ENCODE measurements around the gene PUS10.
"Not testable (repeated sequence)": the region's sequence is repeated elsewhere in the genome, so short reads cannot be mapped to it uniquely, and the experiment has no call there.

PUS10 gene

DNA sequence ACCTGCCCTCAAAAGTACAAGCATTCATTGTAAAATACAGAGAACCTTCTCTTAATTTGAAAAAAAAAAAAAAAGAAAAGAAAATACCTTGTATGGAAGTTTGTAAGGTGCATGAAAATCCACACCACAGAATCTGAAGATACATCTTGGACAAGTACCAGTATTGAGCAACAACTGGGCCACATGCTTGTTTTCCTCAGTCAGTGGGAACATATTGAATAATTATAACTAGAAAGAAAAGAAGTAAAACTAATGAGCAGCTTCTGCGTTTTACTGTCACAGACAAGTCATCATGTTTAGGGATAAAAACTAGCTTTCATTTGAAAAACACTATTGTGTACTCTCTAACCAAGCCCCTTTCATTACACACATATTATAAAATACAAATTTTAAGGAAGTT is 6.4 kb downstream of the PUS10 start:
- DNase-seq: no peak

DNA sequence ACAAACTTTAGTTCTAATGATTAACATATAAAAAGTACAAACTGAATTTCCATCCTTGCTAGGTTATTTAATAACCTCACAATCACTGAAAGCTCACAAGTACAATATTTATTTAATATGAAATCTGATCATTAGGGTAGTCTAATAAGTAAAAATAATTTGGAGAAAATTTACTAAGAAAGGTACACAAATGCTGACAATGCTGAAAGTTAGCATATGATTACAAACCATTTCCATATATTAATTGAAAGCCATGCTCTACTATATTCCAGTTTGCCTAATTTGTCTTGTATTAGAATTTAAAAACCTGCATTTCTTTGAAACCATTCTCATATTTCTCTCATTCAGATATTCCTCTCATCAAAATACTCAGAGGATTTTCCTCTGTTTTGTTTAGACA is 8.7 kb downstream of the PUS10 start:
- DNase-seq: no peak

DNA sequence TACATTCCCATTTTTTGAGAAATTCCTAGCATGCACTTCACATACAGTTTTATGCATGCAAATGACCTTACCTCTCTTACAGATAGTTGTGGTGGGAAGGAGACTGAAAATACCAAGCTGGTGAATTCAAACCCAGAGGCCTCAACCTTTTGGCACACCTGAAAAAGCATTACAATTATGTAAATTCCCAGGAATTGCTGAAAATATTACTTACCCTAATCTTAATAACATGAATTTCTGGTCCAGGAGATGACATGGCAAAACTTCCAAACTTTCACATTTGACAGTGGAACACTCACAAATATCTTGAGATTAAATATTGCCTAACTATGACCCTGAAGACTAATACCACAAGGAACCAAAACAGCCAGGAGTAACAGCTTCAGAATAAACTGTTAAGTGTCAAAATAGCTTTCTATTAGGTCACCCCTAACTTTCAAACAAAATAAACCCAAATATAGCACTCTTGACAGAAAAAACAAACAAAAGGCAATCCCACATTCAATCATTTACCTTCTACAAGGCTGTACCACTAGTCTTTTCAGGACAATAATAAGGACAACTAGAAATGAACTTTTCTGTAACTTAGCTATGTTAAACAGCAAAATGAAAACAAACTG is 11.5 kb downstream of the PUS10 start:
- DNase-seq: no peak

DNA sequence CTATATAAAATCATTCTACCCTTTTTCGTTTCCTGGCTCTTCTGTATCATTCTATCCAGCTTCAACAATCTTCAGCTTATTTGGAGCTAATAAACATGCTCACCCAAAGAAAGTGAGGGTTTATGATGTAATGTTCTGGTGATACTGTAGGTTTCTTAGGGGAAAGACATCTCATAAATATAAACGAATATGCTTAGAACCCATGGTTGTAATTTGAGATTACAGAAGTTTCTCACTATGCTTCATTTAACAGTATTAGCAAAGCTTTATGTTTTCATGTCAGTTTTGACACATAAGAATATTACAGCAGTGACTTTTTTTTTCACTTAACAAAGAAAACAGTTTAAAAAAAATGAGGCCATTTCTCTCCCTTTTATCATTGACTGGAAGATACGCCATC is 12.3 kb downstream of the PUS10 start:
- no peak for DNase-seq

DNA sequence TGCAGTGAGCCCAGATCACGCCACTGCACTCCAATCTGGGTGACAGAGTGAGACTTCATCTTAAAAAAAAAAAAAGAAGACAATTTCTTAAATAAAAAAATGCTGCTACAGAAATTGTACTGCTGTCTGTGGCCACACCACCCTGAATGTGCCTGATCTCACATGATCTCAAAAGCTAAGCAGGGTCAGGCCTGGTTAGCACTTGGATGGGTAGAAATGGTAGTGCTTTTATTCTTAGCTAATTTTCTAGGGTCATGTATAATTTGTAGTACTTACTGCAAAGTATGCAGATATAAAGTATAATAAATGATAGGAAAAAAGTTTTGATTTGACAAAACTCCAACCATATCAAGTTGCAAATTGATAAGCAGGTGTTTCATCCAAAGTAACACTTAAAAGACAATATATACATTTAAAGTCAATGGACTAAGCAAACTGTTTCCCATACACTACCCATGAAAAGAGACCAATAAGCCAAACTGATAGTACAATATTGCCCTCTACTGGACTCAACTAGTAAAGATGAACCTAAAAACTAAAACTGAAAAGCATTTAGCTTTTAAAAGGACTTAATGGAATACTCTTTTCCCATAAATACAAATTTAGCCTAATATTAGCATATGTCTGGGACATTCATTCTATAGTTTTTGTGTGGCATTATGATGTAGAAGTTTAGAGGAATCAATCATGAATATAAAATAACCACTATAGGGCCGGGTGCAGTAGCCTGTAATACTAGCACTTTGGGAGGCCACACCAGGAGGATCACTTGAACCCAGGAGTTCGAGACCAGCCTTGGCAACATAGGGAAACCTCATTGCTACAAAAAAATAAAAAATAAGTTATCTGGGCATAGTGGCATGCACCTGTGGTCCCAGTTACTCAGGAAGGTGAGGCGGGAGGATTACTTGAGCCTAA is 19.2 kb downstream of the PUS10 start:
- DNase-seq: no peak

DNA sequence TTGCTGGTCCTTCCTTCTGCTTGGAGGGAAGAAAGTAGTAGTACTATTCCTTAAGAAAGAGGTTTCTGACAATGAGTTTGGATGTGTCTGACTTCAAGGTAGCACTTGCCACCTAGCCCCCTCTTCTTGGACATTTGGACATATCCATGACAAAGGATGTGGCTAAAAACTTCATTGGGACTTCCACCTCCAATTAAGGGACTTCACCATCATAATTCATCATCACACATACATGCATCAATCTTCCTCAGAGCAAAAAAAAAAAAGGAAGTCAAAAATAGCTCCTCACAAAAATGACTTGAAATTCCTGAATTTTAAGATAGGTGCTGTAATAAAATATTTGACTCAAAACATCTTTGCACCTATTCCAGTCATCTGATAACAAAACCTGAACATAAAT is 23.9 kb downstream of the PUS10 start:
- no peak for DNase-seq

DNA sequence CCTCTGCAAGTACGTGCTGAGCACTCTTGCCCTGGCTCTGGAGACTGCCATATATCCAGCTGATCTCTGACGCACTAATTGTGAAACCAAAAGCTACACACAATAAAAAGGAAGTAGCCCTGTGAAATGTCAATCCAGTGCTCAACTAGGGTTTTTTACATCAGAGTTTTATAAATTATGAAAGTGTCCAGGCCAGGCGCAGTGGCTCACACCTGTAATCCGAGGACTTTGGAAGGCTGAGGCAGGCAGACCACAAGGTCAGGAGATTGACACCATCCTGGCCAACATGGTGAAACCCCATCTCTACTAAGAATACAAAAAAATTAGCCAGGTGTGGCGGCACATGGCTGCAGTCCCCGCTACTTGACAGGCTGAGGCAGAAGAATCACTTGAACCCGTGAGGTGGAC is 25.1 kb downstream of the PUS10 start:
- DNase-seq: no peak

DNA sequence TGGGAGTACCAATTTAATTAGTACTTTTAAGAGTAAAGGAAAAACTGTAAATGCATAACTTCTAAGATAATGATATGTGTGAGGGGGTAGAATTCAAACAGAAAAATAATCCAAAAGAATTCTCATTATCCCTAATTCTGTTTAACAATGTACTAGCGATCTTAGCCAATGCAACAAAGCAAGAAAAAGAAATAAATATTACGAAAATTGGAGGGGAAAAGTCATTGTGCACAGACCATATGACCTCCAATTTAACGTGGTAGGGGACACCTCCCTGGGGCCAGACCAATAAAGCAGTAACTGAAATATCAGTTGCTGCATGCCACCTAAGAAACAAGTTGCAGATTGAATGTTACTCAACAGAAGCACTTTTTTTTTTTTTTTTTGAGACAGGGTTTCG is 26.4 kb downstream of the PUS10 start:
- no peak for DNase-seq

DNA sequence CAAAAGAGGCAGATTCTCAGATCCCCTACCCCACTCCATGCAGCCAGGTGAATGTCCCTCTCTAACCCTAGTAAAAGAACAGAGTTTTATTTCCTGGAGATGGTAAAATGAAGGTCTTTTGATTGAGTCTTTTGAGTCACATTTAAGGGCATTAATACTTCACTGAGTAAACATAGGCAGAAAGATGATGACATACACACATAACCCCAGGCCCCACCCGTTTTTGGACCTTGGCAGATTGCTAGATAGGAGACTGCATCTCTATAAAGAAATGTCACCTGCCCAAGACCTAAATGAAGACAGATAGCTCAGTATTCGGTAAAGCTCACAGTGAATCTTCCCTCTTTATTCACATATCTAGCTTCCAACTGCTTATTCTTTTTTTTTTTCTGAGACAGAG is 28.8 kb downstream of the PUS10 start:
- no peak for DNase-seq

DNA sequence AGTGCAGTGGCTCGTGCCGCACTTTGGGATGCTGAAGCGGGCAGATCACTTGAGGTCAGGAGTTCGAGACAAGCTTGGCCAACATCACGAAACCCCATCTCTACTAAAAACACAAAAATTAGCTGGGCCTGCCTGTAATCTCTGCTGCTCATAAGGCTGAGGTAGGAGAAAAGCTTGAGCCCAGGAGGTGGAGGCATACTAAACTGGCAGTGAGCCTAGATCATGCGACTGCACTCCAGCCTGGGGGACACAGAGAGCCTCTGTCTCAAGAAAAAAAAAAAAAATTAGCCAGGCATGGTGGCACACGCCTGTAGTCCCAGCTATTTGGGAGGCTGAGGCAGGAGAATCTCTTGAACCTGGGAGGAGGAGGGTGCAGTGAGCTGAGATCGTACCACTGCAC is 30.4 kb downstream of the PUS10 start:
- not testable (repeated sequence) for DNase-seq

DNA sequence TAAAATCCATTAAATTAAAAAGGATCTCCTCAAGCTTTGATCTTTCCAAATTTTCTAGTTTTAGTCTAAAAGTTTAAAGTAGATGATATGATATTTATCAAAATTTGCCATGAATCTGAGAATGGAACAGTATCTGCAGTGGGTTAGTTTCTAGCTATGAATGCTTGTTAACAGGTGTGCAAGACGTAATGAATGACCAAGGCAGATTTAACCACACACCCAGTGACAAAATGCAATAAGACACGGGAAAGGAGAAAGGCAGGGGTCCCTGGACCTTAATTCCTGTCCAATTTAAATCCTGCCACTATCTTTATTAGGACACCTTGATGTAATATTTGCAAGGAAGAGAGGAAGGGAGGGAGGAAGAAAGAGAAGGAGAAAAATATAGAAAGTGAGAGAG is 31.0 kb downstream of the PUS10 start:
- no peak for DNase-seq

DNA sequence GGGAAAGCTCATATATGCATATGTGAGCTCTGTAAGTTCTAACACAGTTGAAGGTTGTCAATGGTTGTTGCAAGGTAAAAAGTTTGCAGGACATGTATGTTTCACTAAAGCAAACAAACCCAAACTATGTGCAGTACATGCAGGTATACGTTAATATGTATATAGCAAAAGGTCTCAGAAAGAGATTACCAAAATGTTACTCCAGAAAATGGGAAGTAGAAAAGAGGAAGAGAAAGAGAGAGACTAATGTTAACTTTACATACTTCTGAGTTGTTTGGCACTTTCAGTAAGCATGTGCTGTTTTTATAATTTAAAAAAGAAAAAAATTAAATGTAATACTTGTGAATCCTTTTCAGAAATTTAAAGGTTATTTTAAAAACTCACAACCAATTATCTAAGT is 33.3 kb downstream of the PUS10 start:
- DNase-seq: no peak

DNA sequence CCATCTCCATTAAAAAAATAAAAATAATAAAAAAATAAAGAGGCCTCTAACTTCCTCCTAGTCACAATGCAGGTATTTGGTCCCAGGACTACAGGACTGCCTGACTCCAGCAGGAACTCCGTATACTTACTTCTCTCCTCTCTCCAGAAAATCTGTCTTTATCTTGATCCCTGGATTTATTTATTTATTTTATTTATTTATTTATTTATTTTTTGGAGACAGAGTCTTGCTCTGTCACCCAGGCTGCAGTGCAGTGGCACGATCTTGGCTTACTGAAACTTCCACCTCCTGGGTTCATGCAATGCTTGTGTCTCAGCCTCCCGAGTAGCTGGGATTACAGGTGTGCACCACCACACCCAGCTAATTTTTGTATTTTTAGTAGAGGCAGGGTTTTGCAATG is 36.0 kb downstream of the PUS10 start:
- not testable (repeated sequence) for DNase-seq

DNA sequence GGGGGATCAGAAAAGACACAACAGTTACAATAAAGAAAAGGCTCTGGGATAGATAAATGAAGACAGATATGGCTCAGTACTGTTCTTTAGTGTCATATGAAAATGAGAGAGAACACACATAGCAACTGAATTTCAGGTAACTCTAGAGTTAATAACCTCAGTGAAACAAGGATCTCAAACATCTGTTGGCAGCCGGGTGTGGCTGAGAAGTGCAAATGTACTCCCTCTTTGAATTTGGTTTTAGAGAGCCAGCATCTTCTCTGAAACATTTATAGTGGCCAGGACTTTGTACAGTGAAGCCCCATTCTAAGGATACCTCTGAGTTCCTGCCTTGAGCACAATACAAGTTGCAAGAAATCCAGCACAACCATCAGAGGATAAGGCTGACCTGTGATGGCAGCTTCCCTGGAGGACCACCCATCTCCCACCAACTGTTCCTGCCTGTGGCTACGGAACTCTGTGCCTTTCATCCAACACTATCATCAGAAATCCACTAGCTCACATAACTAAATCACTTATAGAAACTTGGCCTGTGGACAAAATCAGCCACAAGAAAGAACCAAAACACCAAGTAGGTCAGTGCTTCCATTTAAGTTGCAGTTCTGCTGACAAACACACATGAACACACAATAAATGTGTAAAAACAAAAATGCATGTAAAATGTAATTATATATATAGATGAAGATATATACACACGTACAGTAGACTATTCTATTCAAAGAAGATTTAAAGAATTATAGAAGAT is 37.8 kb downstream of the PUS10 start:
- no peak for DNase-seq

DNA sequence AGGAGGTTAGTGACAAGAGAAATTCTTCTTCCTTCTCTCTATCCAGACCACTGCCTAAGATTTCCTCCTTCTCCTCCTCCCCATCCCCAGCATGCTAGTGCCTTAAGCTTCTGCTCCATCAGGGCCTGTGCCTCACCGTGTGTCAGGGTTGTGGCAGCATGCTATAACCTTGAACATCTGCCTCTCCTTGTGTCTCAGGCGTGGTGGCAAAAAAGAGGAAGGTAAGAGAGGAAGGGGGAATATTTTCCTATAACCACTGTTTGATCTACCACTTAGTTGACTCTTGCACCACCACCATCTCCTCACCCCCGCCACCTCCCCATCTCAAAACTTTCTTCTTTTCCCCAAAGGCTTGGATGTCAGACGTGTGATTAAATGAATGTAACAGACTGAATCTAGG is 38.8 kb downstream of the PUS10 start:
- DNase-seq: no peak

DNA sequence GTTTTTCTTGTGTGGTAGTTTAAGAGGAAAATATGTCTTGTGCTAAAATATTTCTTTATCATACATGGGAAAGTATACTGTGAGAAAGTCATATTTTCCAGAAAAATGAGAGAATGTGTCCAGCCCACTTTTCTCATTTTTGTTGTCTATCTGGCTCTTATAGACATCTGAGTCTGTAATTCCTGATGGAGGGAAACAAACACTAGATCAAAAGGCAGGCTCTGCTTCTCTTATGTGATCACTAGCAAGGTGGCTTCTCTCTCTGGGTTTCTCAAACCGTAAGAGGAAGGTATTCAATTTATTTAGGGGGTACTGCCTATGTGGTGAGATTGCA is 40.5 kb downstream of the PUS10 start:
- DNase-seq: no peak

DNA sequence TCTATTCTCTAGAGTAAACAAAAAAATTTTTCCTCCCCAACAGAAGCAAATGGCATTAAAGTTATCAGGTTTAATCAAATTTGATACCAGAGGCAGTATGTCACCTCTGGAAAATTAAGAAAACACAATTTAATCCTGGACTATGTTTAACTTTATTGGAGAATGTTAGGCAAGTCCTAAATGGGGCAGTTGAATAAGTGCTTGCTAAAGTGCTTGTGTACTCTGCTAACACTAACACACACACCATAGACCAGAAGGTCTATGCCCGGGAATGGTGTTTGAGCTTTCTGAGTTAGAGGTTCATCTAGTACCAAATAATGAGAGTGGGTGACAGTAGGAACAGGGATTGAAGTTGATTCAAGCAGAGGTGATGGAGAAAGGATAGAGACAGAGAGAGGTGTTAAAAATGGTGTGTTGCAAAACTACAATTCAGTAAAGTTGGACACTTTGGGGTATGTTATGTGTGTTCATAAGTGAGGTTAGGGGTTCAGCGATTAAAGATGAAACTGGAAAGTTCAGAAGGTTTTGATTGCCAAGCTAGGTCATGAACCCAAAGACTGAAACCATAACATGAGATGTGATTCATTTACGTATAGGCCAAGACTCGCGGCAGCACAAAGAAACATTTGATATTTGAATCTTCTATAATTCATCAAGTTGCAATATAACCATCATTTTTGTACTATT is 41.0 kb downstream of the PUS10 start:
- DNase-seq: no peak

DNA sequence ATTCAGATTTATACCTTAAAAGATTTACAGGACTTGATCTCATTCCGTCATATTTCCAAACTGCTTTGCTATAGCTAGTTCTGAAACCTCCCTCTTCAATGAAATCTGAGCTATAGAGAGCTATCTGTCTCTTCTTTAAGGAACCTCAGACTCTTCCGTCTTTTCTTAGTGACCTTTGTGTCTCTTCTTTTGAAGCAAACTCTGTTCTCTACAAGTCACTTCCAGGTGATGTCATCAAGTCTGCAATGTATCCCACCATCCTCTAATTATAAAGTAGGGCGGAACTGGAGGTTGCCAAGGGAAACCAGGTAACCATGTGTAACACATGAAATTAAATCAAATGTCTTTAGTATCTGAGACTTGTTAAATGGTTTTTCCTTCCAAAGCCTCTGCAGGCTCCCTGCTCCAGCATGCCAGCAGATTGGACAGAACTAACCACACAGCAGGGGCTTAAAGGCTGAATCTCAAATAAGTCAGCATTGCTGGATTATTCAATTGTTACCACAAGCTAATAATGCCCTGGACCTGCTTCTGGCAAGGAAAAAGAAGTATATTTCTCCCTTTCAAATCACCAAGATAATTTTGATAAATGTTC is 41.7 kb downstream of the PUS10 start:
- DNase-seq: no peak

DNA sequence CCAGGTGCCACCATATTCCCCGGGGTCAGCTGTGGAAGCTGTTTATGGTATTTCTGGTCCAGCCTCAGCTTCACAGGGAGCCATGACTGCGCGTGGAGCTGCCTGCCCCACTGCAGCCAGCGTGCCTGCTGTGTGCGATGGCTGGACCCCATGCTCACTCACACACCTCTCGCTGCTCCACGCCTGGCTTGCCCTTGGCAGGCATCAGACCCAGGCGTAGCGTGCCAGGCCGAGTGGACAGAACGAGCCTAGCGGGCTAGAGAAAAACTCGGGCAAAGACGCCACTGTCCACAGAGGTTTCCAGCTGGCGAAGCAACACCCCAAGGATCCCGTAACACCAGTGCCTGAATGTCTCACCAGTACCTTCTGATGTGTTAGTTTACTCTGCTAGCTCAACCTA is 43.4 kb downstream of the PUS10 start:
- no peak for DNase-seq

DNA sequence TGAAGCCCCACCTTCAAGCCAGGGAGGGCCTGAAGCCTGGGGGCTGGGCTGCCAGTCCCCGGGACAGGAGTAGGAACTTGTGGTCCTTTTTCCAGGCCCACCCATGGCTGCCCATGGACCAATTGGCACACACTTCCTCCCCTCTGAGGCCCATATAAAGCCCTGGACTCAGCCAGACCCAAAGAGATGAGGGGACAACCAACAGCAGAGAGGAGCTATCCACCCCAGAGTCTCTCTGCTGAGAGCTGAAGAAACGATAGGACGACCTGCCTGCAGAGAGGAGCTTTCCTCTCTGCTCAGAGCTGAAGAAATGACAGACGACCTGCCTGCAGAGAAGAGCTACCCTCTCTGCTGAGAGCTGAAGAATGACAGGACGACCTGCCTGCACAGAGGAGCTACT is 44.4 kb downstream of the PUS10 start:
- no peak for DNase-seq

DNA sequence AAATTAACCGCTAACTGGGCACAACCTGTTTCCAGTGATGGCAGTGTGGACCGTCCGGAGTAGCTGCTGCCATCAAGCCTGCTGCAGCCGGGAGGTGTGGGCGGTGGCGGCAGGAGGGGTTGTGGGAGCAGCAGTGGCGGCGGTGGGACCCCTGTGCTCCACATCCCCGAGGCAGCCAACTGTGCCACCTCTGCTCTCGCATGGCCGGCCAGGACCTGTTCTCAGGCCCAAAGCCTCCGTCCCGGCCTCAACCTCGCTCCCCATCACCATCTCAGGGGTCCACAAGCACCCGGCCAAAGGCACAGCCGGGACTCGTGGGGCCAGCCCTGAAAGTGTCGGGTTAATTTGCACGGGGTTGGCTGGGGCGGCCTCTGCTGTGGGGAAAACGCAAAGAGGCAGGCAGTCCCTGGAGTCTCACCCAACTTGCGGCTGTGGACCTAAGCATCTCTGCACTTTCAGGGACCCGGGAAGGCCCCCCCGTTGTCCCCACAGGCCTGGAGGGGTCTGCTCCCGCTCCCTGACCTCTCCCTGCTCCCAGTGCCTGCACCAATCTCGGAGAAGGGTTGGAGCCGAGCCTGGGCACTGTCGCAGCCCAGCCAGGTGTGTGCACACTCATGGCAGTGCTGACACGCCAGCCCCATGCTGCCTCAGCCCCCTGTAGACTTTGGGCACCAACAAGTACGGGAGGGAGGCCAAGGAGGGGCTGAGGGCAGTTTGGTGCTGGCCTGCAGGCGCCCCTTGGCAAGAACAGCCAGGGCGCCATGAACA is 45.0 kb downstream of the PUS10 start:
- DNase-seq: no peak

Data from stimulated activated CD4-positive, alpha-beta T cell treated with anti-CD3 and anti-CD28 coated beads, Interleukin-2, amount 100 ng/mL, for 48 hours (primary cell).